ENCODE measurements around the gene CELSR2.

Gene CELSR2

GRCh38 chr1:109266965-109267364 is 17.6 kb downstream of the CELSR2 start:
- Histone ChIP-seq H3K36me3 (replicated peaks; ENCODE audit: insufficient read depth, low read length) (no peaks in the 10 kb centered on the region), H4K20me1 (ENCODE audit: insufficient read depth, low read length) (no peaks in the 10 kb centered on the region), H3K9me2 (replicated peaks; ENCODE audit: insufficient read depth, low read length) (no peaks in the 10 kb centered on the region), H3K4me1 (ENCODE audit: low read length) (no peaks in the 10 kb centered on the region), H3K27me3 (replicated peaks; ENCODE audit: insufficient read depth, low read length) (no peaks in the 10 kb centered on the region), H3K9me3 (replicated peaks; ENCODE audit: insufficient read depth, low read length) (no peaks in the 10 kb centered on the region), H3K27ac (ENCODE audit: low read length) (no peak overlapping the region), H3K9ac (ENCODE audit: low read length) (no peak overlapping the region), H2AFZ (ENCODE audit: low read length) (no peak overlapping the region), H3K4me3 (ENCODE audit: low read length) (no peak overlapping the region), H3F3A (ENCODE audit: insufficient read depth, low read length) (no peaks in the 10 kb centered on the region), H3K79me2 (ENCODE audit: low read length) (no peaks in the 10 kb centered on the region), H3K4me2 (ENCODE audit: low read depth, low read length) (no peak overlapping the region)
- TF ChIP-seq EZH2 (optimal IDR thresholded peaks at IDR 0.05; ENCODE audit: low read depth, low read length) (no peak), CTCF (IDR thresholded peaks at IDR 0.05; ENCODE audit: low read length) (no peak), EZH2phosphoT487 (IDR thresholded peaks at IDR 0.05; ENCODE audit: low read length) (no peak)
- DNase-seq, result no peak

- Histone ChIP-seq H3K79me2 (ENCODE audit: low read length) (no peaks in the 10 kb centered on the region), H3K27me3 (replicated peaks; ENCODE audit: insufficient read depth, low read length) (no peaks in the 10 kb centered on the region), H3K4me2 (ENCODE audit: low read depth, low read length) (no peak overlapping the region), H3K27ac (ENCODE audit: low read length) (no peak overlapping the region), H3K4me3 (ENCODE audit: low read length) (no peak overlapping the region), H3K9me3 (replicated peaks; ENCODE audit: insufficient read depth, low read length) (no peaks in the 10 kb centered on the region), H4K20me1 (ENCODE audit: insufficient read depth, low read length) (no peaks in the 10 kb centered on the region), H3F3A (ENCODE audit: insufficient read depth, low read length) (no peaks in the 10 kb centered on the region), H3K9ac (ENCODE audit: low read length) (no peak overlapping the region), H3K4me1 (ENCODE audit: low read length) (no peaks in the 10 kb centered on the region), H3K36me3 (replicated peaks; ENCODE audit: insufficient read depth, low read length) (no peaks in the 10 kb centered on the region), H2AFZ (ENCODE audit: low read length) (no peak overlapping the region), H3K9me2 (replicated peaks; ENCODE audit: insufficient read depth, low read length) (no peaks in the 10 kb centered on the region)
- TF ChIP-seq CTCF (IDR thresholded peaks at IDR 0.05; ENCODE audit: low read length), result no peak
- TF ChIP-seq EZH2phosphoT487 (IDR thresholded peaks at IDR 0.05; ENCODE audit: low read length), result no peak
- no peak for TF ChIP-seq EZH2 (optimal IDR thresholded peaks at IDR 0.05; ENCODE audit: low read depth, low read length)
- DNase-seq, result no peak
Observed at GRCh38 chr1:109267743-109268300, 18.5 kb downstream of the CELSR2 start.

GRCh38 chr1:109268431-109269211 is 19.3 kb downstream of the CELSR2 start:
- no peak for TF ChIP-seq EZH2phosphoT487 (IDR thresholded peaks at IDR 0.05; ENCODE audit: low read length)
- no peak for TF ChIP-seq EZH2 (optimal IDR thresholded peaks at IDR 0.05; ENCODE audit: low read depth, low read length)
- no peak for TF ChIP-seq CTCF (IDR thresholded peaks at IDR 0.05; ENCODE audit: low read length)
- no peaks in the 10 kb centered on the region for H3K4me1 ChIP-seq (ENCODE audit: low read length)
- no peak overlapping the region for H3K4me2 ChIP-seq (ENCODE audit: low read depth, low read length)
- H3K4me3 ChIP-seq (ENCODE audit: low read length), result no peak overlapping the region
- H3K27ac ChIP-seq (ENCODE audit: low read length), result no peak overlapping the region
- no peak overlapping the region for H2AFZ ChIP-seq (ENCODE audit: low read length)
- no peaks in the 10 kb centered on the region for H4K20me1 ChIP-seq (ENCODE audit: insufficient read depth, low read length)
- no peaks in the 10 kb centered on the region for H3K9me2 ChIP-seq (replicated peaks; ENCODE audit: insufficient read depth, low read length)
- H3K79me2 ChIP-seq (ENCODE audit: low read length), result no peaks in the 10 kb centered on the region
- H3K9me3 ChIP-seq (replicated peaks; ENCODE audit: insufficient read depth, low read length), result no peaks in the 10 kb centered on the region
- no peaks in the 10 kb centered on the region for H3K36me3 ChIP-seq (replicated peaks; ENCODE audit: insufficient read depth, low read length)
- no peaks in the 10 kb centered on the region for H3K27me3 ChIP-seq (replicated peaks; ENCODE audit: insufficient read depth, low read length)
- no peaks in the 10 kb centered on the region for H3F3A ChIP-seq (ENCODE audit: insufficient read depth, low read length)
- H3K9ac ChIP-seq (ENCODE audit: low read length), result no peak overlapping the region
- no peak for DNase-seq
